Adipocyte (in vitro differentiated cells): ENCODE measurements around the gene BRD2.

Experiments
- DNase-seq: peaks from one replicate; pipeline ENCODE4 v3.0.0-alpha.2; 2015; ENCODE audit warnings: low read depth
- H3K27me3 ChIP-seq: replicated peaks from 2 replicates; pipeline ENCODE4 v1.7.0; 2013; ENCODE audit warnings: mild to moderate bottlenecking, low read length, moderate library complexity; ENCODE audit not compliant: control insufficient read depth, insufficient read depth
- H3K36me3 ChIP-seq: 2 replicates; pipeline ENCODE4 v1.7.0; 2013; ENCODE audit warnings: low read length, mild to moderate bottlenecking, moderate library complexity; ENCODE audit not compliant: control insufficient read depth, insufficient read depth, severe bottlenecking
- H3K4me1 ChIP-seq: 2 replicates; pipeline ENCODE4 v1.7.0; 2013; ENCODE audit warnings: mild to moderate bottlenecking, low read length, moderate library complexity; ENCODE audit not compliant: control insufficient read depth, insufficient read depth
- H3K4me3 ChIP-seq: 2 replicates; pipeline ENCODE4 v1.7.0; 2013; ENCODE audit warnings: mild to moderate bottlenecking, low read length, moderate library complexity
- H3K9ac ChIP-seq: 2 replicates; pipeline ENCODE4 v1.7.0; 2013; ENCODE audit warnings: mild to moderate bottlenecking, low read length, moderate library complexity
- H3K9me3 ChIP-seq: 2 replicates; pipeline ENCODE4 v1.7.0; 2013; ENCODE audit warnings: mild to moderate bottlenecking, low read length, moderate library complexity; ENCODE audit not compliant: control insufficient read depth

The BRD2 gene

DNA sequence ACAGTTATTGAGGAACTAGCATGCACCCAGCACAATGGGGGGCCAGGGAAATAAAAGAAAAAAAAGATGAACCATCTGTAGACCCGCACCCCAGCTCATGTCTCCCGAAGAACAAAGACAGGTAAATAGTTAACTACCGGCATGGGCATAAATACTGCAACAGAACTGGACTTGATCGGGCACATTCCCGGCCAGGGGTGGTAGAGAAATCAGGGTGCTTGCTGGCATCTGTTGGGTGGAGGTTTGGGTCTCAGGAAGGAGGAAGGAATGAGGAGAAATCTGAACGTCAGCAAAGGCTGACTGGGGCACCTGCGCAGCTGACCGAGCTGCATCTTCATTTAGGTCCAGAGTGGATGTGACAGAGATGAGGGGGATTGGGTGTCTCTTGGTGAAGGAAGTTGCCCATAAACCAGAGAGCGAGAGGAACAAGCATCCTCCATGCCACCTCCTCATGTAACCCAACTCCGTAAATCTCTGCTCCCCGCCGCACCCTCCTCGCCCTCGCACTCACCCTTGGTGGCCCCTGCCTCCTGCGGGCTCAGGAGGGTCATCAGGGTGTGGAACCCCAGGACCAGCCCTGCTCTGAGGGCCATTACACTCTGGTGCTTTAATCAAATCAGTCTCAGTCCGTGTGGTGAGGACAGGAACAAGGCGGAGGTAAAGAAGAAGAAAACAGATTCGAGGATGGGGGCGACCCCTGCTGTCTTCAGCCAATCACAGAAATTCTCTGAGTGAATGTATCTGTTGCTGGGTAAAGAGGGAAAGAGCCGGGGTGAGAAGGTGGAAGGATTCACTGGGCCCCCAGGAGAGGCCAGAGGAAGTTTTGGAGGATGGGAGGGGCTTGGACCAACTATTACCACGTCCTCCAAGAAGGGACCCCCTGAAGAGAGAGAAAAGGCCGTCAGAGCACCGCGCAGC lies 40.8 kb downstream of the BRD2 start, which contains the start of gene HLA-DOA:
Gene HLA-DOA (minus strand): TSS at position 648 of the 918 bp plus-strand sequence.
- Histone ChIP-seq H3K4me3 (peak within 1 kb of the TSS; percentile 61), H3K27me3 (peaks cover 39% of the 10 kb centered on the region), H3K36me3 (no peaks in the 10 kb centered on the region), H3K4me1 (peaks cover 3% of the 10 kb centered on the region), H3K9me3 (no peaks in the 10 kb centered on the region), H3K9ac (peak within 1 kb of the TSS; percentile 2)
- peak; percentile 13 for DNase-seq

DNA sequence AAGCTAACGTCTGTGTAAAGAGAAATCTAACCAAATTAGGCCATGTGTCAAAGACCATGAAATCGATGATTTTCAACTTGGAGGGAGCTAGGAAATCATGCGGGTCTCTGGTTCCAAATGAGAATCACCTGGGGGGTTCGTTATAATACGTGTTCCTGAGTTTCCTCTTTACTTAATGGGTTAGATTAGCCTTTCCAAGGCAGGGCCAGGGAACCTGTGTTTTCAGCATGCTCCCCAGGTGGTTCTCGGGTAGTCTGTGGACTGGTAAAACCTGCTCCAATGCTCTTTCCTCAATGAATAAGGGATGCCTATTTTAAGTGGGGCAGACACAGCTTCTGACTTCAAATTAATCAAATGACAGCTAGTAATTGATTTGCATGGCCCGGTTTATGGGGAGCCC lies 42.0 kb downstream of the BRD2 start:
- DNase-seq, result no peak
- Histone ChIP-seq H3K27me3 (peaks cover 31% of the 10 kb centered on the region), H3K36me3 (no peaks in the 10 kb centered on the region), H3K4me1 (peaks cover 8% of the 10 kb centered on the region), H3K9ac (no peak overlapping the region), H3K4me3 (no peak overlapping the region), H3K9me3 (no peaks in the 10 kb centered on the region)

DNA sequence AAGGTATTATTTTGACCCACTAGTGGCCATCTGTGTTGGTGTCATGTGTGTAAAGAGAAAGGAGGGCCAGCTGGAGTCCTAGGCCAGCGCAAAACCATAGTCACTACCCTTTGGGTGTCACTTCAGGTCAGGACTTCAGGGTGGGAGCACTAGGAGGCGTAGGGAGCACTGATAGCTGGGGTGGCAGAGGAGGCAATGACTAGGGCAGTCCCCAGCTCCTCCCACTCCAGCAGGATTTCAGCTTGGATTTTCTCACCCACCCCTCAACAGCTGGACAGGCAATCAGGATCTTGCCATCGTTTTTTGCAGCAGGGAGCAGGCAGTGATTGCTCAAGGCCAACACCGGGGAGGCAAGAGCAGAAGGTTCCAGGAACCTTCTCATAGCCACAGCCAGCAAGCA lies 45.2 kb downstream of the BRD2 start:
- peaks cover 18% of the 10 kb centered on the region for H3K27me3 ChIP-seq

DNA sequence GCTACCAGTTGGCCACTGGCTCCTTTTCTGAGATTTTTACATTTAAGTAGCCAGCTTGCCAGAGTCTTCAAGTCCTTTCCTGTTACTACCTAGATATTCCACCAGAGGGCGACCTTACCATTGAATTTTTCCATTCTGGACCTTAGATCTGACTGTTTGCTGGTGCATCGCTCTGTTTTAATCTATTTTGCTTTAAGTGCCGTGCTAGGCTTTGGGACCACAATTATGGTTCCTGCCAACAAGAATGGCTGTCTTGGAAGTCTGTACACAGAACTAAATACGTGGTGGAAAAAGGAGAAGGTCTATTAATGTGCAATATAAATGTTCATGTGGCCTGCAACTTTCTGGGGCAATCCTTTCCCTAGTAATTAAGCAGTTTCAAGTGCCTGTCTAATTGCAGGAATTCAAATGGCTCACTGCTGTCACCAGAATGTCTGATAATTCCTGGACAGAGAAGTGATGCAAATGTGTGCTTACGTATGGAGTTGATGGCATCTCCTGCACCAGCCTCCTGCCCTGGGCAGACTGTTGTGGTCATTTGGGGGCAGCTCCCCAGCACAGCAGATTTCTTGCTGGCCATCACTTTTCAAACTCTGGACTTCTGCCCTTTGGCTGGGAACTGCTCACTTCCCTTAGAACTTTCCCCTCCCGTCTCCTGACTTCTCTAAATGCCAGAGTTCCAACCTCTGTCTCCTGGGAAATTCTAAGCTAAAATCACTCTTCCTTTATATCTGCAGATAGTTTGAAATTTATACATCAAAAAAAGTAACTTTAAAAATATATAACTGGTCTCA lies 46.6 kb downstream of the BRD2 start:
- H3K36me3 ChIP-seq, result no peaks in the 10 kb centered on the region
- no peak overlapping the region for H3K4me3 ChIP-seq
- H3K27me3 ChIP-seq, result peaks cover 16% of the 10 kb centered on the region
- DNase-seq, result peak; percentile 90
- H3K9ac ChIP-seq, result no peak overlapping the region
- H3K9me3 ChIP-seq, result no peaks in the 10 kb centered on the region
- peaks cover 13% of the 10 kb centered on the region for H3K4me1 ChIP-seq

More for the DNA sequence above, 45.2 kb downstream of the BRD2 start:
- Histone ChIP-seq H3K36me3 (no peaks in the 10 kb centered on the region), H3K9me3 (no peaks in the 10 kb centered on the region), H3K4me1 (peaks cover 8% of the 10 kb centered on the region), H3K9ac (no peak overlapping the region), H3K4me3 (no peak overlapping the region)
- DNase-seq, result no peak

DNA sequence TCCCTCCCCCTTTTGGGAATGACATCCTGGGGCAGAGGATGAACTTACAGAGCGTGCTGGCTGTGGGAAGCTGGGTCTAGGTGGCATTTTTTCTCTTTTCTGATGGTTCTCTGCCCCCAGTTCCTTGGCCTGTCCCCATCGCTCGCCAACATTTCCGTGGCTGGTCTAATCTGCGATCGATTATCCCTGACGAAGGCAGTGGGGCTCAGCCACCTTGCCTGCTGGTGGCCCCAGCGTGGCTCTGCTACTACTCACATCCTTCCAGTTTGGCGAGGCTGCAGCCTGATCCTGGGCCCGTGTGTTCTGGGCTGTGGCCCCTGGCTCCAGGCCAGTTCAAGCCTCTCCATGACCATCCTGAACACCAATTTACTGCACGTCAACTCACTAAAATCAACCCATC lies 47.4 kb downstream of the BRD2 start:
- no peak for DNase-seq
- Histone ChIP-seq H3K4me1 (peaks cover 13% of the 10 kb centered on the region), H3K36me3 (no peaks in the 10 kb centered on the region), H3K9me3 (no peaks in the 10 kb centered on the region), H3K9ac (no peak overlapping the region), H3K27me3 (peaks cover 8% of the 10 kb centered on the region), H3K4me3 (no peak overlapping the region)

DNA sequence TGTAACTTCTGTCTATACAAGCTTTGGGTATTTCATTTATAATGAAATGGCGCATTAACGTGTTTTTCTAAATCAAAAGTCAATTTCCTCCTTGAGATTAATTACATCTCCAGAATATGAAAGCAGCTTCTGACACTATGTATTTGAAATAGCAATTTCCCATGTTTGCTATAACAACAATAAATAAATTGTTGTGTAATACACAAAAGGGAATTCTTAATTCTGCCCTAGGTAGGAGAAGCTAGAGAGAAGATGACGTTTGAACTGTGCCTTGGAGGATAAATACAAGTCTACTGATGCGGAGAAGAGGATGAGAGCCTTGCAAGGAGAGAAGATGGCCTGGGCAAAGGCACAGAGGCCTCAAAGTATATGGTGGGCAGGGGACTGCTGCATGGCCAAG lies 48.6 kb downstream of the BRD2 start:
- Histone ChIP-seq H3K9me3 (no peaks in the 10 kb centered on the region), H3K36me3 (no peaks in the 10 kb centered on the region), H3K4me1 (peaks cover 13% of the 10 kb centered on the region), H3K9ac (no peak overlapping the region), H3K27me3 (no peaks in the 10 kb centered on the region), H3K4me3 (no peak overlapping the region)
- no peak for DNase-seq

DNA sequence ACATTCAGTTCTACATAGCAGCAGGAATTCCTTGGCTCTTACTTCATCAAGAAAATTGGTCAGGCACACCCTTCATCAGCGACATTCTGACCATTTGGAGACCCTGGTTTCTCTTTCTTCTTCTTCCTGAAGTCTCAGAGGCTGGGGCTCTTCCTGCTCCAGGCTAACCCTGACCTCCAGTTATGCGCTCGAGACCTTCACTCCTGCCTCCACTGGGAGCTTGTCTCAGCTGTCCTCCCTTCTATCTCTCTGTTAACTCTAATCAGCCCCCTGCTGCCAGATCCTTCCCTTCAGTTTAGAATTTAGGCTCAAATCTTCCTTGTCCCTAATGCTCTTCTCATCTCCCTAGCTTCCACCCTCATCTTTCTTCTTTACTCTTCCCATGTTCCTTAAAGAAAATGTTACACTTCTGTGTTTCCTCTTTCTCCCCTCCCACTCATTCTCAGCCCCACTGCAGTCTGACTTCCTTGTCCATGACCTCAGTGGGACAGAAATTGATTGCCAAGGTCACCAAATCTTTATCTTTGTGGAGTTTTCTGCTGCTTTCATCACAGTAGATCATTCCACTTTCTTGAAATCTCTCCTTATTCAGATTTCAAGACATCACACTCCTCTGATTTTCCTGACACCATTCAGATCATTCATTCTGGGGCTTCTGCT lies 49.4 kb downstream of the BRD2 start:
- H3K36me3 ChIP-seq, result no peaks in the 10 kb centered on the region
- DNase-seq, result no peak
- no peak overlapping the region for H3K9ac ChIP-seq
- H3K4me3 ChIP-seq, result no peak overlapping the region
- H3K9me3 ChIP-seq, result no peaks in the 10 kb centered on the region
- no peaks in the 10 kb centered on the region for H3K27me3 ChIP-seq
- peaks cover 13% of the 10 kb centered on the region for H3K4me1 ChIP-seq

DNA sequence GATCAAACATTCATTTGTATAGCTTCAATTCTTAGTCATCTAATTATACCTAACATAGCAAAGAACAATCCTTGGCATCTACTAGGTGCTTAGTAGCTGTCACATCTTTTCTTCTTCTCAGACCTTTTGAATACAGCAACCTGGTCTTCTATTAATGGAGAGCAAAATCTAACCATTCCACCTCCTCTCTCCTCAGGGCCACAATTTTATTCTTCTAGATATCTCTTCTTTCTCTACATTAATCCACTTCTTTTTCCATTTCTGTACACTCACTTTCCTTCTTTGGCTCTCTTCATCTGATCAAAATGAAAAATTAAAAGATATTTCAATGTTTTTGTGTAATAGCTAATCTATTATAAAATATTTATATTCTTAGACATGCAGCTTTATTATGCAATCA lies 50.0 kb downstream of the BRD2 start:
- Histone ChIP-seq H3K9ac (peak overlapping the region; percentile 64), H3K4me3 (peak overlapping the region; percentile 77), H3K36me3 (no peaks in the 10 kb centered on the region), H3K27me3 (no peaks in the 10 kb centered on the region), H3K4me1 (peaks cover 13% of the 10 kb centered on the region), H3K9me3 (no peaks in the 10 kb centered on the region)
- no peak for DNase-seq

DNA sequence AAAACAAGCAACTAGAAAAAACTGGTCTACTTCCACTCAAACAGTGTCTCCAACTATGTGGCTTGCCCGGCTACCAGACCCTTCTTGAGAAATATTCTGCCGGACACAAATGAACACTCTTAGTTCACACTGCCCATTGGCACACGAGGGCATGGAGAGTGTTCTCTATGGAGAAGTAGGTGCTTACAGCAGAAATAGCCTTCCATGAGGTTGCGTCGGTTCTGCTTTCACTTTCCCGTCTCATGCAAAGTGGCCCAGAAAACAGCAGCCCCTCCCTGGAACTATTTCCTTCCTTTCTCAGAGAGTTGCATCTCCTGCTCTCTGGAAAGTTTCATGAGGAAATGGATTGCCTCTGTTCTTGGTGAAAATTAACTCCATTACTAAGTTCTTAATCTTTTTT lies 50.5 kb downstream of the BRD2 start:
- Histone ChIP-seq H3K4me1 (peaks cover 13% of the 10 kb centered on the region), H3K4me3 (peak overlapping the region; percentile 77), H3K9me3 (no peaks in the 10 kb centered on the region), H3K27me3 (no peaks in the 10 kb centered on the region), H3K9ac (peak overlapping the region; percentile 64), H3K36me3 (no peaks in the 10 kb centered on the region)
- peak; percentile 62 for DNase-seq

DNA sequence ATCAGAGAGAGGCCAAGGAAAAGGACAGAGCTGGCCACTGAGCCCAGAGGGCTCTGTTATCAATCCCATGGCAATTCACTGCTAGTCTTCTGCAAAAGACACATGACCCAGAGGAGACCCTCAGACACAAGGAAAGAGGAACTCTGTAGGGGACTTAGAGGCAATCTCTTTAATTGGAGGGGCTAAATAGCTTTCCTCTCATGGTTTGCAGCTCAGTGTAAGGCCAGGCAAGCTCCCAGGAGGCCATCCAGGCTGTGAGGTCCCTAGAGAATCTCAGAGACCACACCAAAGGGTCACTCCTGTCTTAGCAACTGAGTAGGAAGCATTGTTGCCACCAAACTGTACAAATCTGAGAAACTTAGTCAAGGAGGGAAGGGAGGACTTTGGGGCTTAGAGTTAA lies 51.0 kb downstream of the BRD2 start:
- H3K4me1 ChIP-seq, result peaks cover 13% of the 10 kb centered on the region

DNA sequence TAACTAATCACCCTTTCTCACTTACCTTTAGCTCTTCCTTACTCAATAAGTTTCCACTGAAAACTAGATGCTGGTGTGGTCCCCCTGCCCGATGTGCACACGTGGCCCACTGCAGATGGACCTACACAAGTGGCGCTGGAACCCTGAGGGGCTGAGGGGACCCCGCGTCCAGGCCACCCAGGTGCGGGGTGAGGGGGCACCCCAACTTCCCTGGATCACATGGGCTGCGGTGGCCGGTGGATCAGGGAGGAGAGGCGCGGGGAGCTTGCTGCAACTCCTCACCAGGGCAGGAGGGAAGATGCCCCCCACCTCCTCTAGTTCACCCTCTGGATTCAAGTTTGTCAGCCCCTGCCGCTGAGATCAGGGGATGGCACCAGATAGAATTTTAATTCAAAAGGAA lies 53.5 kb downstream of the BRD2 start:
- Histone ChIP-seq H3K4me3 (no peak overlapping the region), H3K27me3 (no peaks in the 10 kb centered on the region), H3K36me3 (no peaks in the 10 kb centered on the region), H3K9me3 (no peaks in the 10 kb centered on the region), H3K9ac (no peak overlapping the region), H3K4me1 (peaks cover 8% of the 10 kb centered on the region)
- no peak for DNase-seq

More for the DNA sequence above, 51.0 kb downstream of the BRD2 start:
- Histone ChIP-seq H3K9ac (peak overlapping the region; percentile 64), H3K36me3 (no peaks in the 10 kb centered on the region), H3K4me3 (peak overlapping the region; percentile 77), H3K9me3 (no peaks in the 10 kb centered on the region), H3K27me3 (no peaks in the 10 kb centered on the region)
- no peak for DNase-seq
